K562 (cell line): ENCODE data around the gene ELMO3. TPM values are rescaled to one million over a fixed set of nuclear protein-coding genes. Genes with fewer than 3 reads are reported as not detected.

Source experiments
- ARID4B ChIP-seq: sonication (generic); formaldehyde crosslinking; IDR thresholded peaks from 2 replicates; pipeline ENCODE4 v1.8.0; 2022; ENCODE audit warnings: mild to moderate bottlenecking, missing genetic modification reagents
- BHLHE40 ChIP-seq: IDR thresholded peaks from 2 replicates; pipeline ENCODE4 v1.6.1; 2011; ENCODE audit warnings: low read length, improper control_type of control experiment
- CBFA2T2 ChIP-seq: fragments of 450-650 bp; conservative IDR thresholded peaks from 2 replicates; pipeline ENCODE4 v1.6.1; 2017; ENCODE audit warnings: mild to moderate bottlenecking
- CBFA2T3 ChIP-seq: fragments of 450-650 bp; IDR thresholded peaks from 2 replicates; pipeline ENCODE4 v1.6.1; 2017
- CREB3L1 ChIP-seq: fragments of 450-650 bp; IDR thresholded peaks from 2 replicates; pipeline ENCODE4 v1.6.1; 2014; ENCODE audit warnings: low read depth, mild to moderate bottlenecking, moderate library complexity, borderline replicate concordance
- KDM5B ChIP-seq: fragments of 200-600 bp; sonication (generic); IDR thresholded peaks from 2 replicates; pipeline ENCODE4 v1.6.1; 2012; ENCODE audit warnings: low read depth, mild to moderate bottlenecking, moderate library complexity, low read length, control low read depth, inconsistent platforms; ENCODE audit not compliant: insufficient replicate concordance
- MCM5 ChIP-seq: fragments of 450-650 bp; IDR thresholded peaks from 2 replicates; pipeline ENCODE4 v1.6.1; 2016; ENCODE audit warnings: low read depth
- NFIC ChIP-seq: fragments of 450-650 bp; IDR thresholded peaks from 2 replicates; pipeline ENCODE4 v1.6.1; 2017; ENCODE audit warnings: mild to moderate bottlenecking, inconsistent platforms
- SIN3B ChIP-seq: fragments of 450-650 bp; IDR thresholded peaks from 2 replicates; pipeline ENCODE4 v1.6.1; 2017; ENCODE audit warnings: low read depth, mild to moderate bottlenecking, moderate library complexity
- THRAP3 ChIP-seq: fragments of 450-650 bp; IDR thresholded peaks from 2 replicates; pipeline ENCODE4 v1.6.1; 2016; ENCODE audit warnings: mild to moderate bottlenecking, inconsistent platforms, borderline replicate concordance
- ZNF143 ChIP-seq: sonication (generic); formaldehyde crosslinking; IDR thresholded peaks from 2 replicates; pipeline ENCODE4 v1.9.0; 2022; ENCODE audit warnings: mild to moderate bottlenecking, missing genetic modification reagents
- ZNF282 ChIP-seq: sonication (generic); formaldehyde crosslinking; IDR thresholded peaks from 2 replicates; pipeline ENCODE4 v1.8.1; 2023; ENCODE audit warnings: missing genetic modification reagents
- ZNF511 ChIP-seq: sonication (generic); formaldehyde crosslinking; IDR thresholded peaks from 2 replicates; pipeline ENCODE4 v1.8.0; 2022; ENCODE audit warnings: mild to moderate bottlenecking, missing genetic modification reagents
- ZNF766 ChIP-seq: fragments of 200-800 bp; sonication (Bioruptor generic); conservative IDR thresholded peaks from 2 replicates; pipeline ENCODE4 v1.6.1; 2016; ENCODE audit warnings: missing genetic modification characterization, missing compliant biosample characterization
- polyA plus RNA-seq, 8 experiments: library from polyadenylated mRNA; depleted of rRNA in 4 of 8; stranded (reverse) in 5 of 8; unstranded in 3 of 8; fragments of >200 nt; fragmentation: Nextera tagmentation in 2 of 8; fragmentation: Illumina TruSeq in 1 of 8; extraction: Ambion mirVana in 2 of 8; extraction: Trizol in 1 of 8; gene quantifications; 2 replicates each; pipeline versions ENCODE4 v1.2.1 to v1.2.3, GENCODE V29; 2011 to 2014; ENCODE audit warnings: inconsistent platforms in 1 of 8, missing spikeins in 1 of 8
- total RNA-seq, 7 experiments: library from RNA; depleted of rRNA in 6 of 7; stranded (reverse); fragments of >200 nt in 6 of 7; fragmentation: Illumina TruSeq in 2 of 7; extraction: Trizol in 2 of 7; gene quantifications; 2 replicates each; pipeline versions ENCODE4 v1.2.1 to v1.2.3, GENCODE V29; 2011 to 2021; ENCODE audit warnings: low replicate concordance in 1 of 7
- TF ChIP-seq, protein P1 (sequence below): fragments of 150-350 bp; IDR thresholded peaks from 2 replicates; pipeline ENCODE4 v1.6.1; 2014; ENCODE audit warnings: low read depth, mild to moderate bottlenecking, low read length, borderline replicate concordance

Gene ELMO3
- total and polyA plus RNA-seq, 9 of the 15 experiments (the other 6 are each of a cell fraction or from before 2014, with no cell fraction given) = 0.04 to 5.1 (median 1.5) TPM

- TF ChIP-seq ARID4B (CRISPR knock-in tag) = peak; percentile 92
- peak; percentile 31; the same call in 1 of the 2 replicates for TF ChIP-seq NFIC
- peak; percentile 30; the same call in 1 of the 2 replicates for TF ChIP-seq CBFA2T3
- TF ChIP-seq THRAP3 = no peak
- no peak for TF ChIP-seq ZNF282 (CRISPR knock-in tag)
- peak; percentile 80 for TF ChIP-seq BHLHE40
- TF ChIP-seq, protein P1, sequence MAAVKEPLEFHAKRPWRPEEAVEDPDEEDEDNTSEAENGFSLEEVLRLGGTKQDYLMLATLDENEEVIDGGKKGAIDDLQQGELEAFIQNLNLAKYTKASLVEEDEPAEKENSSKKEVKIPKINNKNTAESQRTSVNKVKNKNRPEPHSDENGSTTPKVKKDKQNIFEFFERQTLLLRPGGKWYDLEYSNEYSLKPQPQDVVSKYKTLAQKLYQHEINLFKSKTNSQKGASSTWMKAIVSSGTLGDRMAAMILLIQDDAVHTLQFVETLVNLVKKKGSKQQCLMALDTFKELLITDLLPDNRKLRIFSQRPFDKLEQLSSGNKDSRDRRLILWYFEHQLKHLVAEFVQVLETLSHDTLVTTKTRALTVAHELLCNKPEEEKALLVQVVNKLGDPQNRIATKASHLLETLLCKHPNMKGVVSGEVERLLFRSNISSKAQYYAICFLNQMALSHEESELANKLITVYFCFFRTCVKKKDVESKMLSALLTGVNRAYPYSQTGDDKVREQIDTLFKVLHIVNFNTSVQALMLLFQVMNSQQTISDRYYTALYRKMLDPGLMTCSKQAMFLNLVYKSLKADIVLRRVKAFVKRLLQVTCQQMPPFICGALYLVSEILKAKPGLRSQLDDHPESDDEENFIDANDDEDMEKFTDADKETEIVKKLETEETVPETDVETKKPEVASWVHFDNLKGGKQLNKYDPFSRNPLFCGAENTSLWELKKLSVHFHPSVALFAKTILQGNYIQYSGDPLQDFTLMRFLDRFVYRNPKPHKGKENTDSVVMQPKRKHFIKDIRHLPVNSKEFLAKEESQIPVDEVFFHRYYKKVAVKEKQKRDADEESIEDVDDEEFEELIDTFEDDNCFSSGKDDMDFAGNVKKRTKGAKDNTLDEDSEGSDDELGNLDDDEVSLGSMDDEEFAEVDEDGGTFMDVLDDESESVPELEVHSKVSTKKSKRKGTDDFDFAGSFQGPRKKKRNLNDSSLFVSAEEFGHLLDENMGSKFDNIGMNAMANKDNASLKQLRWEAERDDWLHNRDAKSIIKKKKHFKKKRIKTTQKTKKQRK = no peak
- no peak for TF ChIP-seq ZNF511 (CRISPR knock-in tag)
- no peak for TF ChIP-seq MCM5
- 0 out of 2 replicates have a peak, but pooled peaks have one; percentile 86 for TF ChIP-seq ZNF766 (CRISPR knock-in tag)
- TF ChIP-seq ZNF143 = 0 out of 2 replicates have a peak, but pooled peaks have one; percentile 30
- peak; percentile 2; the same call in 1 of the 2 replicates for TF ChIP-seq CBFA2T2
- TF ChIP-seq SIN3B = peak; percentile 42; the same call in 1 of the 2 replicates
- peak; percentile 33; the same call in 1 of the 2 replicates for TF ChIP-seq CREB3L1
- TF ChIP-seq KDM5B = peak; percentile 35
Measured at GRCh38 chr16:67246081-67246755, 47.3 kb downstream of the ELMO3 start (continued).
